MM.1S (cell line): Measurements from ENCODE around the gene SEC22C.

ENCODE experiments used
- DNase-seq: peaks from one replicate; pipeline ENCODE4 v3.0.0-alpha.2; 2015
- H2AFZ ChIP-seq: fragments of 300-600 bp; sonication (generic); 2 replicates; pipeline ENCODE4 v1.6.0; 2016; ENCODE audit warnings: antibody characterized with exemption, low read length
- H3F3A ChIP-seq: fragments of 300-600 bp; sonication (generic); 2 replicates; pipeline ENCODE4 v1.6.1; 2016; ENCODE audit warnings: mild to moderate bottlenecking, antibody characterized with exemption, low read length, moderate library complexity, mixed read lengths; ENCODE audit not compliant: insufficient read depth
- H3K27ac ChIP-seq: fragments of 300-600 bp; sonication (generic); 2 replicates; pipeline ENCODE4 v1.5.1; 2016; ENCODE audit warnings: mild to moderate bottlenecking, low read length
- H3K27me3 ChIP-seq: fragments of 300-600 bp; sonication (generic); replicated peaks from 2 replicates; pipeline ENCODE4 v1.6.0; 2016; ENCODE audit warnings: low read length; ENCODE audit not compliant: insufficient read depth
- H3K36me3 ChIP-seq: fragments of 300-600 bp; sonication (generic); replicated peaks from 2 replicates; pipeline ENCODE4 v1.6.1; 2016; ENCODE audit warnings: mild to moderate bottlenecking, low read length, mixed read lengths; ENCODE audit not compliant: insufficient read depth
- H3K4me1 ChIP-seq: fragments of 300-600 bp; sonication (generic); 2 replicates; pipeline ENCODE4 v1.6.1; 2016; ENCODE audit warnings: low read length, mixed read lengths
- H3K4me2 ChIP-seq: fragments of 300-600 bp; sonication (generic); 2 replicates; pipeline ENCODE4 v1.6.0; 2016; ENCODE audit warnings: low read depth, low read length
- H3K4me3 ChIP-seq: fragments of 300-600 bp; sonication (generic); 2 replicates; pipeline ENCODE4 v1.5.1; 2016; ENCODE audit warnings: low read length, mixed read lengths
- H3K79me2 ChIP-seq: fragments of 300-600 bp; sonication (generic); 2 replicates; pipeline ENCODE4 v1.6.1; 2016; ENCODE audit warnings: mixed run types, low read length, mixed read lengths
- H3K9ac ChIP-seq: fragments of 300-600 bp; sonication (generic); 2 replicates; pipeline ENCODE4 v1.6.1; 2016; ENCODE audit warnings: low read length, mixed read lengths
- H3K9me2 ChIP-seq: fragments of 300-600 bp; sonication (generic); replicated peaks from 2 replicates; pipeline ENCODE4 v1.6.1; 2016; ENCODE audit warnings: mild to moderate bottlenecking, low read length, mixed read lengths; ENCODE audit not compliant: insufficient read depth
- H3K9me3 ChIP-seq: fragments of 300-600 bp; sonication (generic); replicated peaks from 2 replicates; pipeline ENCODE4 v1.6.1; 2016; ENCODE audit warnings: mild to moderate bottlenecking, low read length, mixed read lengths; ENCODE audit not compliant: insufficient read depth
- H4K20me1 ChIP-seq: fragments of 300-600 bp; sonication (generic); 2 replicates; pipeline ENCODE4 v1.6.1; 2016; ENCODE audit warnings: mild to moderate bottlenecking, low read length, moderate library complexity, mixed read lengths; ENCODE audit not compliant: insufficient read depth
- EZH2 ChIP-seq: fragments of 300-600 bp; sonication (generic); optimal IDR thresholded peaks from 2 replicates; pipeline ENCODE3; 2017; ENCODE audit warnings: low read depth, mild to moderate bottlenecking, antibody characterized with exemption, low read length, mixed read lengths
- EZH2phosphoT487 ChIP-seq: fragments of 300-600 bp; sonication (generic); IDR thresholded peaks from 2 replicates; pipeline ENCODE4 v1.6.1; 2018; ENCODE audit warnings: antibody characterized with exemption, low read length
- TF ChIP-seq, protein P1 (sequence below): fragments of 300-600 bp; sonication (generic); IDR thresholded peaks from 2 replicates; pipeline ENCODE4 v1.5.1; 2016; ENCODE audit warnings: antibody characterized with exemption, low read length, mixed read lengths

Gene SEC22C

DNA sequence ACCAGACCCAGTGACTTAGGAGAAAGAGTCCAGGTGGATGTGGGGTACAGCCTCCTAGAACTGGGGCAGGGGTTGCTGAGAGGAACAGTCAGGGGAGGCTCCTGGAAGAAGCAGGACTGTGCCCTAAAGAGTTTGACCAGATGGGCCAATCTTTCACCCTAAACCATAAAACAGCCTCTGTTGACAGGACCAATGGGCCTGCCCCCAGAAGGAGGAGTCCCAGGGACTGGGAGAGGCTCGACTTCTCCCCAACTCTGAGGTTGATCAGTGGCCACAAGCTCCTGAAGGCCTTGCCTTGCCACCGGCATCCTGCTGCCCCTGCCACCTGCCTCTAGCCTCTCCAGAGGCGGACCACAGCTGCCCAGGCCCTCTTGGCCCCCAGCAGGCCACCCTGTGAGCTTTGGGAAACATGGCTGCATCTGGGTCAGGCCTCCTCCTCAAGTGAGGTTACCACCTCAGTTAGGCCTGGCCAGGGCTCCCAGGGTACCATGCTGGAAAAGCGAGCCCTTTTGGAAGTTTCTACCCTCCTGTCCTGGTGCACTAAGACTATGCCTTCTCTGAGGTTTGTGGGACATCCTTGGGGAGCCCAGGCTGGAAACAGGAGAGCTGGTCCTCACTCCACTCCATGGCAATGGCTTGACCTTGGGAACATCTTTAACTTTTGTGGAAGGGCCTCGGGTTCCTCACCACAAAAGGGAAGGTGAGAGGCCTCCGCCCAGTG is 76.5 kb downstream of the SEC22C start:
- peaks cover 4% of the 10 kb centered on the region; the same call in 1 of the 2 replicates for H3K4me1 ChIP-seq

DNA sequence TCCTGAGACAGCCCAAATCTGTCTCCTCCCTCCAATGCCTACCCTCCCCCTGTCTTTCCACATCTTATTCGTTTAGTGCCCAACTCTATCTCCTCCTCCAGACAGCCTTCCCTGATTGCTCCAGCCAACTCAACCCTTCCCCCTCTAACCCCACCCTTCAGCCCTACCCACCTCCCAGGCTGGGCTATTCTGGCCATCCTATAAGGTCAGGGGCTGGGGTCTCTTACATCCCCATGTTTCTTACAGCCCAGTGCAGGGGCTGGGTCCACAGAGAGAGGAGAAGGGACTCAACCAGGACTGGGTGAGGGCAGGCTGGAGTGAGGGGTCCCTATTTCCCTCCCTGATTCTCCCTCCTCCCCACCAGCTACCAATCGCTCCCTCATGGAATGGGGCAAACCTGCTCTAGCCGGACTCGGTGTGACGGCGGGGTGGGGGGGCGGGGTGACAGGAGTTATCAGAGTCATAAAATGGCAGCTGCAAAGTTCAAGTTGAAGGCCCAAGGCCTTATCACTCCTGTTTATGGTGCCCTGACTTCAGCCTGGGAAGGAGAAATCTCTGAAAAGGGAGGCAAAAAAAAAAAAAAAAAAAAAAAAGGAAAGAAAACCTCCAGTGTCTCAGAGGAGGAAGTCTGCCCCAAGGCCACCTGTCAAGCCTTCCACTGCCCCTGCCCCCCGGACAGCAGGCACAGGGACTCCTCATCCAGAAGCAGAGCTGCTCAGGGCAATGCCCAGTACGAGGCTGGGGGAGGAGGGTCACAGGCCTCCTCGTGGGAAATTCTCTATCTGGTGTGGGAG is 77.2 kb downstream of the SEC22C start:
- H3K36me3 ChIP-seq = no peaks in the 10 kb centered on the region
- H2AFZ ChIP-seq = no peak overlapping the region
- peaks cover 4% of the 10 kb centered on the region; the same call in 1 of the 2 replicates for H3K4me1 ChIP-seq
- H3K27ac ChIP-seq = no peak overlapping the region
- H3K9ac ChIP-seq = no peak overlapping the region
- H4K20me1 ChIP-seq = no peaks in the 10 kb centered on the region
- peaks cover 11% of the 10 kb centered on the region; the same call in 1 of the 2 replicates for H3K27me3 ChIP-seq
- H3K4me3 ChIP-seq = no peak overlapping the region
- no peak overlapping the region for H3K4me2 ChIP-seq
- H3K9me2 ChIP-seq = no peaks in the 10 kb centered on the region
- TF ChIP-seq, protein P1, sequence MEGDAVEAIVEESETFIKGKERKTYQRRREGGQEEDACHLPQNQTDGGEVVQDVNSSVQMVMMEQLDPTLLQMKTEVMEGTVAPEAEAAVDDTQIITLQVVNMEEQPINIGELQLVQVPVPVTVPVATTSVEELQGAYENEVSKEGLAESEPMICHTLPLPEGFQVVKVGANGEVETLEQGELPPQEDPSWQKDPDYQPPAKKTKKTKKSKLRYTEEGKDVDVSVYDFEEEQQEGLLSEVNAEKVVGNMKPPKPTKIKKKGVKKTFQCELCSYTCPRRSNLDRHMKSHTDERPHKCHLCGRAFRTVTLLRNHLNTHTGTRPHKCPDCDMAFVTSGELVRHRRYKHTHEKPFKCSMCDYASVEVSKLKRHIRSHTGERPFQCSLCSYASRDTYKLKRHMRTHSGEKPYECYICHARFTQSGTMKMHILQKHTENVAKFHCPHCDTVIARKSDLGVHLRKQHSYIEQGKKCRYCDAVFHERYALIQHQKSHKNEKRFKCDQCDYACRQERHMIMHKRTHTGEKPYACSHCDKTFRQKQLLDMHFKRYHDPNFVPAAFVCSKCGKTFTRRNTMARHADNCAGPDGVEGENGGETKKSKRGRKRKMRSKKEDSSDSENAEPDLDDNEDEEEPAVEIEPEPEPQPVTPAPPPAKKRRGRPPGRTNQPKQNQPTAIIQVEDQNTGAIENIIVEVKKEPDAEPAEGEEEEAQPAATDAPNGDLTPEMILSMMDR = no peak
- TF ChIP-seq EZH2phosphoT487 (no peak), EZH2 (no peak)
- no peaks in the 10 kb centered on the region for H3K79me2 ChIP-seq
- H3F3A ChIP-seq = no peaks in the 10 kb centered on the region
- no peak for DNase-seq
- no peaks in the 10 kb centered on the region for H3K9me3 ChIP-seq

More for the DNA sequence above, 76.5 kb downstream of the SEC22C start:
- H3K9ac ChIP-seq = no peak overlapping the region
- DNase-seq = no peak
- H3K9me2 ChIP-seq = no peaks in the 10 kb centered on the region
- peaks cover 11% of the 10 kb centered on the region; the same call in 1 of the 2 replicates for H3K27me3 ChIP-seq
- TF ChIP-seq, protein P1 = no peak
- TF ChIP-seq EZH2 (no peak), EZH2phosphoT487 (no peak)
- H3K36me3 ChIP-seq = no peaks in the 10 kb centered on the region
- H3F3A ChIP-seq = no peaks in the 10 kb centered on the region
- no peaks in the 10 kb centered on the region for H4K20me1 ChIP-seq
- no peak overlapping the region for H2AFZ ChIP-seq
- H3K79me2 ChIP-seq = no peaks in the 10 kb centered on the region
- H3K4me3 ChIP-seq = no peak overlapping the region
- H3K9me3 ChIP-seq = no peaks in the 10 kb centered on the region
- no peak overlapping the region for H3K4me2 ChIP-seq
- H3K27ac ChIP-seq = no peak overlapping the region

DNA sequence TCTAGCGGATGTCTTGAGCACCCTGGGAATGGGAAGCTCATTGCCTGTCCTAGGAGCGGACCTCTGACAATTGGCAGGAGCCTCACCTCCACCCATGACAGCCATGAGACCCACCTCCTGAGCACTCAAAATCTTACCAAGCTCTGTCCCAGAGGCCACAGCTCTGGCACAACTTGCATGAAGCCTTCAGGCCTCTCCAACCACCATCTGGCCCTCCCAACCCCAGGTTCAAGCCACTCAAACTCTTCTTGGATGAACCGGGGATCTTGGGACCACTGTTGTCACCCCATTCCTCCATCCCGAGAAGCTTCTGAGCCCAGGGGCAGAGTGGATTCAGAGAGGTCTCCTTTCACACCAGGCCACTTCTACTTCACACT is 77.8 kb downstream of the SEC22C start:
- Histone ChIP-seq H3K79me2 (no peaks in the 10 kb centered on the region), H3F3A (no peaks in the 10 kb centered on the region), H3K9ac (no peak overlapping the region), H3K4me2 (no peak overlapping the region), H2AFZ (no peak overlapping the region), H3K9me3 (no peaks in the 10 kb centered on the region), H3K4me1 (peaks cover 4% of the 10 kb centered on the region; the same call in 1 of the 2 replicates), H3K4me3 (no peak overlapping the region), H3K27ac (no peak overlapping the region), H3K36me3 (no peaks in the 10 kb centered on the region), H3K9me2 (no peaks in the 10 kb centered on the region), H4K20me1 (no peaks in the 10 kb centered on the region), H3K27me3 (peaks cover 11% of the 10 kb centered on the region; the same call in 1 of the 2 replicates)
- no peak for DNase-seq
- TF ChIP-seq, protein P1 = no peak
- no peak for TF ChIP-seq EZH2phosphoT487
- TF ChIP-seq EZH2 = no peak
